GM21447 (cell line): ENCODE results near the gene STARD10.

Source experiments
- ATAC-seq: cut with Tn5 transposase; IDR thresholded peaks from one replicate; pipeline ENCODE4 v1.9.1; 2021; ENCODE audit not compliant: unreplicated experiment

STARD10 gene

DNA sequence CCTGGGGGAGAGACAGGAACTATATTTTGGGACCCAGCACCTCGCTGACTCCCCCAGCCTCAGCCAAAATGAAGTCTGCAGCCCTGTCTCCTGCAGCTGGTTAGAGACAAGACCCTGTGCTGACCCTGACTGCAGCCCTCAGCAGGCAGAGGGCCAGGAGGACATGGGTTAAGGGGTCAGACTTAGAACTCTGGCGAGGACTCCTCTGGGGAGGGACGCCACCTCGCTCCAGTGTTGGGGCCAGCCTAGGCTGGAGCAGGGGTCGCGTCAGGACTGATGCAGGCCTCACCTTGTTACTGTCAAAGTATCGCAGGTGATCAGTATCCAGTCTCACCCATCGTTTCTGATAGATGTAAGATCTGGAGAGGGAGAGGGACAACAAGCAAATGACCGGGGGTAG lies 82.7 kb downstream of the STARD10 start:
- no peak for ATAC-seq

- ATAC-seq = no peak
Observed at GRCh38 chr11:72710278-72710677, 83.6 kb downstream of the STARD10 start.

DNA sequence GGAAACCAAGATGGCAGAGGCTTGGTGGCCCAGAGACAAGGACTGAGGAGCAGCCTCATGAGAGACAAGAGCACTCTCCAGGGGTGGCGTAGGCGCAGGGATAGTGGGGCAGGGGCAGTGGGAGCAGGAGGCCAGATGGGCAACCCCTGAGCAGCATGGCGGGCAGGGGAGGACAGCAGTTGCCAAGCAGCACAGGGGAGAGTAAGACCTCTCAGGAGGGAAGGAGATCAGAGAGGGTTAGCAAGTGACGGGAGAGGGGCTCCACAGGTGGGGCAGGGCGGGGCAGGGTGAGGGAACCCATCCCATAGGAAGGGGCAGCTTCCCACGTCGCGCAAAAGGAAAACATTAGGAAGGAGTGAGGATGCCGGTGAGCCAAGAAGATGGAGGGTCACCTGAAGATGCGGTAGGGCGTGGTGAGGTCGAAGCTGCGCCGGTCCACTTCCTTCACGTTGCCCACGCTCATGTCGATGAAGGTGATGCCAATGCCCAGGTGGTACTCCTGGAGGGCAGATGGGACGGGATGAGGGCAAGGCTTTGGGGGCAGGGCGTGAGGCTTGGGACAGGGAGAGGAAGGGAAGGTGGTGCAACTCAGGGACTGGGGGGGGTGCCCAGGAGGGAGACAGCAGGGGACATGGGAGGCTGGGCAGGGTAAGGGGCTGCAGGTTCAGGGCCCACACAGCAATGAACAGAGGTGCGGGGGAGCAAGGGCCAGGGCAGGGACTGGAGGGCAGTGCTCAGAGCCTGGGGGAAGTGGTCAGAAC lies 84.2 kb downstream of the STARD10 start:
- no peak for ATAC-seq

DNA sequence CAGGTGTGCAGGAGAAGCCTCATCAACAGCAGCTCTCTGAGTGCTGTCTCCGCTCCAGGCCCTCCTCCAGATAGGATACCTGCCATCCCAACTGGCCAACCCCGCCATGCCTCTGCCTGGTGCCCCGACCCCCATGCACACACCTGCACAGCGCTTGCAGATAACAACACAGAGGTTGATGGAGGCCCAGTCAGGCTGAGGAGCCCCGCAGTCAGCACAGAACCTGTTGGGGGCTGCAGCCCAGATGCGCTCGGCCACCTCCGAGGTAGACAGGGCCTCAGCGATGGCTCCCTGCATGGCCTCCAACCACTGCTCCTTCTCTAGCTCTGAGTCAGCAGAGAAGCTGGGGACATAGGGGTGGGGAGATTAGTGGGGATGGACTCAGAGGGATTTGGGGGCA lies 86.8 kb downstream of the STARD10 start:
- no peak for ATAC-seq

DNA sequence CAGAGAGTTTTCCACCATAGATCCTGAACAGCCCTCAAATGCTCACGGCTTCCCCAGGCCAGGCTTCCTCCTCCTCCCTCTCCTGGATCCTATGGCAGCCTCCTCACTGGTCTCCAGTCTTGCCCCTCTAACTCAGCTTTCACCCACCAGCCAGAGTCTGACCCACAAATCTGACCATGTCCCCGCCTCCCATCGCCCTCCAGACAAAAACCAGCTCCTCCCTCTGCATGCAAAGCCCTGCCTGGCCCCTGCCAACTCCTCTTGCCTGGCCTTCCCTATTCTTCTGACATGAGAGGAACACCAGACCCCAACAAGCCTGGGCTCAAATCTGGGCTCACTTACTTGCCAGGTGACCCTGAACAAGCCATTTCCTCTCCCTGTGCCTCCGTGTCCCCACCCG lies 87.3 kb downstream of the STARD10 start:
- no peak for ATAC-seq

DNA sequence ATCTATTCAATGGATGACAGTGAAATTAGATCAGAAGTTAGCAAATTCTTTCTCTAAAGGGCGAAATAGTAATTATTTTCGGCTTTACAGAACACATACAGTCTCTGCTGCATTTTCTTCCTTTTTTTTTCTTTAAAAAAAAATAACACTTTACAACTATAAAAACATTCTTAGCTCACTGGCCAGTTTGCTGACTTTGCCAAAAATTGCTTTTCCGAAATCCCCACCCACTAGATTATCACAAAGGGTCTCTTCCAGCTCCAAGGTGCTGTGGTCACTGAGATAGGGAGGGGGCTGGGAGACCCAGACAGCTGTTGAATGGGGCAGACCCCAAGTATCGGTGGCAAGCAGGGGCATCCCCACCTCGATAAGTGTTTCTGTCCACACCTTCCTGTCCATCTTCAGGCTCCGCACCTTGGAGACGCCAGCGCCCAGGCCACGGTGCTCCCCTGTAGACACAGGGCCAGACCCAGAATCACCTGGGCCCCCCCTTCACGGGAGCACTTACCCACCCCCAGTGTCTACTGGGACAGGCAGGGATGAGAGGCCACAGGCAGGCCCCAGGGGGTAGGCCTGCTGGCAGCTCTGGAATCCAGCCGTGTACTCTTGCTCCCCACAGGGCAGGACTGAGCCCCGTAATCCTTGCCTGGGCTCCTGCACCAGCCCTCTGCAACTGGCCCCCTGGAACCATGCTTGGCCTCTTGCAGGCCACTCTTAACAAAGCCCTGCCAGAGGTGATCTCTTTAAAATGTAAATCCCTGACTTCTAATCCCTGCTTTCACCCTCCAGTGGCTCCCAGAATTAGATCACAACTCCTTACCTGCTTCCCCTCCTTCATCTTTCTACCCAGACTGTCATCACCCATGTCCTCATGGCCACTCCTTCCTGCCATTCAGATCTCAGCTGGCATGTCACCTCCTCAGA lies 88.1 kb downstream of the STARD10 start:
- no peak for ATAC-seq

GRCh38 chr11:72704783-72705265 lies 89.0 kb downstream of the STARD10 start:
- no peak for ATAC-seq
